WTC11 (cell line): ENCODE measurements around the gene CTCFL.

Experiments used
- ARID4B ChIP-seq: sonication (generic); formaldehyde crosslinking; IDR thresholded peaks from 2 replicates; pipeline ENCODE4 v1.8.0; 2023; ENCODE audit warnings: missing genetic modification reagents, mild to moderate bottlenecking, borderline replicate concordance
- CREB1 ChIP-seq: sonication (generic); formaldehyde crosslinking; IDR thresholded peaks from 2 replicates; pipeline ENCODE4 v1.8.0; 2023; ENCODE audit warnings: mild to moderate bottlenecking, missing genetic modification reagents
- CTCF ChIP-seq: fragments of 200-600 bp; IDR thresholded peaks from 2 replicates; pipeline ENCODE4 v1.8.0; 2022; ENCODE audit warnings: antibody characterized with exemption
- ELF4 ChIP-seq: sonication (generic); formaldehyde crosslinking; IDR thresholded peaks from 2 replicates; pipeline ENCODE4 v1.8.1; 2022; ENCODE audit warnings: low read depth, mild to moderate bottlenecking, moderate library complexity, missing genetic modification reagents
- MLX ChIP-seq: sonication (generic); formaldehyde crosslinking; IDR thresholded peaks from 2 replicates; pipeline ENCODE4 v1.8.1; 2023; ENCODE audit warnings: mild to moderate bottlenecking, missing genetic modification reagents, moderate library complexity
- TEAD4 ChIP-seq: sonication (generic); formaldehyde crosslinking; IDR thresholded peaks from 2 replicates; pipeline ENCODE4 v1.8.0; 2022; ENCODE audit warnings: mild to moderate bottlenecking, missing genetic modification reagents

- TF ChIP-seq MLX (CRISPR knock-in tag) (no peak), ARID4B (CRISPR knock-in tag) (no peak), TEAD4 (CRISPR knock-in tag) (no peak), ELF4 (CRISPR knock-in tag) (no peak), CTCF (no peak), CREB1 (CRISPR knock-in tag) (no peak)
Measured at GRCh38 chr20:57474205-57474604, 50.7 kb downstream of the CTCFL start.
